GM21381 (cell line): Measurements from ENCODE around the gene COL25A1.

ENCODE experiments used
- ATAC-seq: cut with Tn5 transposase; IDR thresholded peaks from one replicate; pipeline ENCODE4 v1.9.1; 2021; ENCODE audit warnings: mild to moderate bottlenecking, moderate library complexity; ENCODE audit not compliant: unreplicated experiment

Gene COL25A1

GRCh38 chr4:109216085-109216696, 86.3 kb downstream of the COL25A1 start:
- no peak for ATAC-seq

- ATAC-seq = no peak
Measured at GRCh38 chr4:109215506-109215905, 87.0 kb downstream of the COL25A1 start.

GRCh38 chr4:109214622-109215301, 87.7 kb downstream of the COL25A1 start:
- ATAC-seq = no peak

- ATAC-seq = no peak
Measured at GRCh38 chr4:109213056-109213455, 89.4 kb downstream of the COL25A1 start.

GRCh38 chr4:109211671-109212070, 90.8 kb downstream of the COL25A1 start:
- ATAC-seq = no peak

GRCh38 chr4:109209647-109210046, 92.8 kb downstream of the COL25A1 start:
- no peak for ATAC-seq

- ATAC-seq = no peak
Measured at GRCh38 chr4:109207898-109208297, 94.6 kb downstream of the COL25A1 start.

GRCh38 chr4:109207061-109207460, 95.4 kb downstream of the COL25A1 start:
- no peak for ATAC-seq

GRCh38 chr4:109206620-109207019, 95.8 kb downstream of the COL25A1 start:
- no peak for ATAC-seq

GRCh38 chr4:109205186-109205585, 97.3 kb downstream of the COL25A1 start:
- ATAC-seq = no peak

- ATAC-seq = no peak
Measured at GRCh38 chr4:109199585-109199984, 102.9 kb downstream of the COL25A1 start.

GRCh38 chr4:109195646-109196045, 106.8 kb downstream of the COL25A1 start:
- ATAC-seq = no peak

- ATAC-seq = no peak
Measured at GRCh38 chr4:109191216-109191615, 111.2 kb downstream of the COL25A1 start.

GRCh38 chr4:109186458-109186945, 116.0 kb downstream of the COL25A1 start:
- ATAC-seq = no peak

GRCh38 chr4:109185951-109186350, 116.5 kb downstream of the COL25A1 start:
- ATAC-seq = no peak

- no peak for ATAC-seq
Measured at GRCh38 chr4:109185548-109185947, 116.9 kb downstream of the COL25A1 start.

GRCh38 chr4:109184491-109184961, 117.9 kb downstream of the COL25A1 start:
- no peak for ATAC-seq

- ATAC-seq = no peak
Measured at GRCh38 chr4:109183931-109184490, 118.4 kb downstream of the COL25A1 start.

- ATAC-seq = no peak
Measured at GRCh38 chr4:109182696-109183095, 119.8 kb downstream of the COL25A1 start.

GRCh38 chr4:109179061-109179460, 123.4 kb downstream of the COL25A1 start:
- ATAC-seq = no peak

GRCh38 chr4:109177096-109177810, 125.2 kb downstream of the COL25A1 start:
- ATAC-seq = no peak
